HG03432 (cell line): ENCODE measurements around the gene SLC2A1.
"Not testable (repeated sequence)": the region's sequence is repeated elsewhere in the genome, so short reads cannot be mapped to it uniquely, and the experiment has no call there.

Source experiments
- ATAC-seq: cut with Tn5 transposase; IDR thresholded peaks from one replicate; pipeline ENCODE4 v1.9.1; 2021; ENCODE audit warnings: mild to moderate bottlenecking, moderate library complexity; ENCODE audit not compliant: unreplicated experiment

The SLC2A1 gene

GRCh38 chr1:42931911-42932422 is 26.7 kb downstream of the SLC2A1 start:
- peak; percentile 62 for ATAC-seq

DNA sequence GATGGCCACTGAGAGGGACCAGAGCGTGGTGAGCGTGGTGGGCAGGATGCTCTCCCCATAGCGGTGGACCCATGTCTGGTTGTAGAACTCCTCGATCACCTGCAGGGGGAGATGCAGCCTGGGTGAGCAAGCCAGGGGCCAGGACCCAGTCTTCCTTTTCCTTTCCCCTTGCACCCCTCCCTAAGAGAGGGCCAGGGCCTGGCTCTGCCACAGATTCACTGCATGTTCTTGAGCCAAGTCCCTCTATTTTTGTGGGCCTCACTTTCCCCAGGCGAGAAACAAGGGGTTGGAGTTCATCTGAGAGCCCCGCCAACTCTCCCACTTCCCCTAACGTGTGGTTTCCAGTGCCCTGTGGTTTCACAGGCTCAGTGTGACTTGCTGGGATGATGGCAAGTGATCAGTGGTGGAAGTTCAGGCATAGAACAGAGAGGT is 27.5 kb downstream of the SLC2A1 start:
- no peak for ATAC-seq

- no peak for ATAC-seq
These were observed 28.2 kb downstream of the SLC2A1 start for GRCh38 chr1:42930178-42931107.

DNA sequence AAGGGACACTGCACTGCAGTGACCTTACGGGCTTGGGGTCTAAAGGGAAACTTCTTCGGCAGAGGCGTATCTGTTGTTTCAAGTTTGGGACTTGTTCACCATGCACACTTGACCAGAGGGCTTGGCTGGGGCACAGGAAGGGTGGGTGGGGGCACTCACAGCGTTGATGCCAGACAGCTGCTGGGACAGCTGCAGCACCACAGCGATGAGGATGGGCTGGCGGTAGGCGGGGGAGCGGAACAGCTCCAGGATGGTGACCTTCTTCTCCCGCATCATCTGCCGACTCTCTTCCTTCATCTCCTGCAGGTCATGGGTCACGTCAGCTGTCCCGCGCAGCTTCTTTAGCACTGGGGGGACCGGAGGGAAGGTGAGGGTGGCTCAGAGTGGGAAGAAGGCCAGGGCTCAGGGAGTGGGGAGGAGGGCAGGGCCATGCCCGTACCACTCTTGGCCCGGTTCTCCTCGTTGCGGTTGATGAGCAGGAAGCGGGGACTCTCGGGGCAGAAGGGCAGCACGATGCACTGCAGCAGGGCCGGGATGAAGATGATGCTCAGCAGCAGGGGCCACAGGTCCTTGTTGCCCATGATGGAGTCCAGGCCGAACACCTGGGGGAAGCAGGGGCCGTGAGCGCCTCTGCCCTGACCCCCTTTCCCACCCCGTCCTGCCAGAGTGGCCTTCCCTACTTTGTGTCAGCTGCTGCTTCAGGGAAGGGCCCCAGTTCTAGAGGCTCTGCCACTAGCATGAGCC is 29.1 kb downstream of the SLC2A1 start:
- ATAC-seq = no peak

- no peak for ATAC-seq
These were observed 29.8 kb downstream of the SLC2A1 start for GRCh38 chr1:42928859-42929258.

GRCh38 chr1:42927920-42928505 is 30.7 kb downstream of the SLC2A1 start:
- no peak for ATAC-seq

GRCh38 chr1:42927274-42927841 is 31.3 kb downstream of the SLC2A1 start:
- no peak for ATAC-seq

GRCh38 chr1:42926879-42927242 is 31.8 kb downstream of the SLC2A1 start:
- no peak for ATAC-seq

DNA sequence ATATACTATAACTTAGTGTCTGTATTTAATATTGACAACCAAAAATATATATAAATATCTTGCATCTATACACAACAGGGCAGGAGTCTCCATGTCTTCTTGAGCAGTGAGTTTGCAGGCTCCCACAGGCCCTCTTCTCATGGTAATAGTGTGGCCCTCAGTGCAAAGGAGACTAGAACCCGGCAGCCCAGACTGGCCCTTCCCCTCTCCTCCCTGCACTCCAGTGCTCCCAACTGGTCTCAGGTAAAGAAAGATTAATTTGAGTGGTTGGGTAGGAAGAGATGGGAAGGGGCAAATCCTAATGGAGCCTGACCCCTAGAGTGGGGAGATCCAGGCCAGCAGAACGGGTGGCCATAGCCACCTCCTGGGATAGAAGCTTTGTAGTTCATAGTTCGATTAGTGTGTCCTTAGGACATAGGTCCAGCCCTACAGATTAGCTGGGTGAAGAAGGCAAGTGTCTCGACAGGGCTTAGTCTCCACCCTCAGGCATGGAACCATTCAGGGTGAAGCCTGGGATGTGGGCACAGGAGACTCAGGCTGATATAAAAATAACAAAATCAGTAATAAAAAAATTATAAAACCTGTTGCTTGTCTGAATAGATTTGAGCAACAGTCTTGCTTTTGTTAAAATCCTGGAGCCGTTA is 32.3 kb downstream of the SLC2A1 start:
- no peak for ATAC-seq

- no peak for ATAC-seq
These were observed 33.6 kb downstream of the SLC2A1 start for GRCh38 chr1:42924851-42925760.

GRCh38 chr1:42924082-42924850 is 34.4 kb downstream of the SLC2A1 start:
- ATAC-seq = peak; percentile 89

GRCh38 chr1:42923367-42924081 is 35.1 kb downstream of the SLC2A1 start:
- ATAC-seq = peak; percentile 1

DNA sequence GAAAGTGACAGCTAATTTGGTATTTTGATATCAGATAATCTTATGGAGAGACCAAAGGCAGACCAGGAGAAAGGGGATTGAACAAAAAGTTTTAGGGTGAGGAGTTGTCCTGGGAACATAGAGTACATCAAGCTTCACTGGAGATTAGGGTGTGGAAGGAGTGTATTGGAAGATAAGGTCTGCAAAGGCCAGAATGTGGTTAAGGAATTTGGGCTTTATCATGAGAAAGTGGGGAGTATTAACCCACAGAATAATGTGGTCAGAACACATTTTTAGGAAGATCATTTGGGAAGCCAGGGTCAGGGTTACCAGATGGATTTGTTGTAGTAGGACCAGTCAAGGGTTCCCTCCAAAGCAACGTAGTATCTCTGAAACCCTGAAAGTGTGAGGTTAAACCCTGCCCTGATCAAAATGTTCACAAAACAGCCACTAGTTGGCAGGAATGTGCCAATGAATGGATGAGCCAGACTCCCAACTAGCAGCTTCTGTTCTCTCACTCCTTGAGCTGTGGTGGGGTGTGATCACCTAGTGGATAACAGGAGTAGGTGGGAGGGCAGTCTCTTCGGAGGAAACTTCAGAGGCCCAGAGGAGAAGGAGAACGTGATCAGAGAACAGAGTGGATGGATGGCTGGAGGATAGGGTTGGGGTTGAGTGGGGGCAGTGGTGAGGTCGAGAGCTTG is 35.8 kb downstream of the SLC2A1 start:
- ATAC-seq = peak; percentile 30

DNA sequence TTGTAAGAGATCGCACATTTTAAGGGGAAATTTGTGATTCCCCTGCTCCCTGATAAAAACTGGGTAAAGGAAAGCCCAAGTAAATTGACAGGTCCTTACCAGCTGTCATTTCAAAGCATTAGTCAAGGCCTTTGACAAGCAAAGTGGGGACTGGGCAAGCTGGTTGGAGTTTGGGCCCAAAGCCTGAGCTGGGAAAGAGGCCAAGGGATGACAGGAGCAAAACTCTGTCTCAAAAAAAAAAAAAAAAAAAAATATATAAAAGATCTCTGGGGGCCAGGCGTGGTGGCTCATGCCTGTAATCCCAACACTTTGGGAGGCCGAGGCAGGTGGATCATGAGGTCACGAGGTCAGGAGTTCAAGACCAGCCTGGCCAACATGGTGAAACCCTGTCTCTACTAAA is 36.9 kb downstream of the SLC2A1 start:
- no peak for ATAC-seq

GRCh38 chr1:42919651-42920050 is 39.0 kb downstream of the SLC2A1 start:
- not testable (repeated sequence) for ATAC-seq

DNA sequence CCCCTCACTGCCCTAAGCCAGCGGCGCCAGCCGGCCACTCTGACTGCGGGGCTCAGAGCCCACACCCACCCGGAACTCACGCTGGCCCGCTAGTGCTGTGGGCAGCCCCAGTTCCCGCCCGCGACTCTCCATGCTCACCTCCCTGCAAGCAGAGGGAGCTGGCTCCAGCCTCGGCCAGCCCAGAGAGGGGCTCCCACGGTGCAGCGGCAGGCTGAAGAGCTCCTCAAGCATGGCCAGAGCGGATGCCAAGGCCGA is 41.5 kb downstream of the SLC2A1 start:
- no peak for ATAC-seq

DNA sequence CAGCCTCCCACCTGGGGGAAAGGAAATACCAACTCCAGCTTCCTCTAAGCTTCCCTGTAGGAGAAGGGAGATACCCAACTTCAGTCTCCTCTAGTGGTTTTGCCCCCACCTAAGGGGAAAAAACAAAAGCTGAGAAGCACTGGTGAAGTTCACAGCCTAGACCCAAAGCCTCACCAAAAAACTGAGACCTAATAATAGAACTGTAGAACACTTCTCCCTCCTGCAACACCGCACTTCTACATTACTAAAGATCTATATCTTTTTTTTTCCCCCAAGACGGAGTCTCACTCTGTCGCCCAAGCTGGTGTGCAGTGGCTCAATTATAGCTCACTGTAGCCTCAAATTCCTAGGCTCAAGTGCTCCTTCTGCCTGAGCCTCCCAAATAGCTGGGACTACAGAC is 43.2 kb downstream of the SLC2A1 start:
- ATAC-seq = no peak

DNA sequence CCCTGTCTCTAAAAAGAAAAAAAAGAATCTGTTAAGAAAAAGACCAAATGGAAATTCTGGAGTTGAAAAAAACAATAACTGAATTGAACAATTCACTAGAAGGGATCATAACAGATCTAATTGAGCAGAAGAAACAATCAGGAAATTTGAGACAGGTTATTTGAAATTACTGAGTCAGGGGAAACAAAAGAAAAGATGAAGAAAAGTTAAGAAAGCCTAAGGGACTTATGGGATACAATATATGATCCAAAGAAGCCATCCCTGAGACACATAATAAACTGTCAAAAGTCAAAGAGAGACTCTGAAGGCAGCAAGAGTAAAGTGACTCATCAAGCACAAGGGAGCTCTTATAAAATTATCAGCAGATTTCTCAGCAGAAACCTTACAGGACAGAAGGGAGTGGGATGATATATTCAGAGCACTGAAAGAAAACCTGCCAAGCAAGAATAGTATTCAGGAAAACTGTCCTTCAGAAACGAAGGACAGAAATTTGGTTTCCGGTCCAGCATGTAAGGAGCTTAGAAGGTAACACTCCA is 44.5 kb downstream of the SLC2A1 start:
- no peak for ATAC-seq
